GM21367 (cell line): ENCODE results near the gene AGPAT3.

Source experiments
- ATAC-seq: cut with Tn5 transposase; IDR thresholded peaks from one replicate; pipeline ENCODE4 v1.9.1; 2021; ENCODE audit not compliant: unreplicated experiment

The AGPAT3 gene

GRCh38 chr21:43921979-43922945 lies 57.2 kb downstream of the AGPAT3 start:
- ATAC-seq = no peak

GRCh38 chr21:43922949-43923348 lies 57.9 kb downstream of the AGPAT3 start:
- ATAC-seq = no peak

GRCh38 chr21:43923391-43923790 lies 58.4 kb downstream of the AGPAT3 start:
- ATAC-seq = no peak

- no peak for ATAC-seq
Observed at GRCh38 chr21:43924421-43925095, 59.5 kb downstream of the AGPAT3 start.

GRCh38 chr21:43925096-43925481 lies 60.1 kb downstream of the AGPAT3 start:
- ATAC-seq = no peak

- ATAC-seq = no peak
Observed at GRCh38 chr21:43925609-43926008, 60.6 kb downstream of the AGPAT3 start.

GRCh38 chr21:43926196-43926595 lies 61.2 kb downstream of the AGPAT3 start:
- ATAC-seq = no peak

GRCh38 chr21:43927591-43928221 lies 62.7 kb downstream of the AGPAT3 start:
- no peak for ATAC-seq

GRCh38 chr21:43928222-43929125 lies 63.5 kb downstream of the AGPAT3 start:
- no peak for ATAC-seq

GRCh38 chr21:43929217-43929971 lies 64.4 kb downstream of the AGPAT3 start:
- no peak for ATAC-seq

- ATAC-seq = no peak
Observed at GRCh38 chr21:43930074-43930847, 65.2 kb downstream of the AGPAT3 start.

GRCh38 chr21:43930848-43931375 lies 65.9 kb downstream of the AGPAT3 start:
- no peak for ATAC-seq

- ATAC-seq = no peak
Observed at GRCh38 chr21:43931489-43931888, 66.5 kb downstream of the AGPAT3 start.

- no peak for ATAC-seq
Observed at GRCh38 chr21:43932005-43932404, 67.0 kb downstream of the AGPAT3 start.

- no peak for ATAC-seq
Observed at GRCh38 chr21:43933199-43933598, 68.2 kb downstream of the AGPAT3 start.

- no peak for ATAC-seq
Observed at GRCh38 chr21:43933680-43934079, 68.7 kb downstream of the AGPAT3 start.

- no peak for ATAC-seq
Observed at GRCh38 chr21:43934116-43934515, 69.1 kb downstream of the AGPAT3 start.

GRCh38 chr21:43934716-43935705 lies 70.0 kb downstream of the AGPAT3 start:
- no peak for ATAC-seq
